IPS DF 6.9 (cell line): ENCODE results near the gene NPTXR.

Experiments used
- DNase-seq: peaks from one replicate; pipeline ENCODE4 v3.0.0-alpha.2; 2013; ENCODE audit warnings: low read depth, low spot score
- H3K27ac ChIP-seq: one replicate; pipeline ENCODE4 v1.5.1; 2013; ENCODE audit warnings: low read length, control low read depth
- H3K27me3 ChIP-seq: 2 replicates; pipeline ENCODE4 v1.6.1; 2013; ENCODE audit warnings: mild to moderate bottlenecking, low read length; ENCODE audit not compliant: control insufficient read depth, insufficient read depth
- H3K36me3 ChIP-seq: 2 replicates; pipeline ENCODE4 v1.6.1; 2013; ENCODE audit warnings: low read length; ENCODE audit not compliant: control insufficient read depth, insufficient read depth
- H3K4me1 ChIP-seq: 2 replicates; pipeline ENCODE4 v1.6.1; 2013; ENCODE audit warnings: low read length; ENCODE audit not compliant: control insufficient read depth, insufficient read depth
- H3K4me3 ChIP-seq: 2 replicates; pipeline ENCODE4 v1.5.1; 2013; ENCODE audit warnings: mild to moderate bottlenecking, low read length
- H3K9me3 ChIP-seq: 2 replicates; pipeline ENCODE4 v1.6.1; 2013; ENCODE audit warnings: low read length, inconsistent platforms; ENCODE audit not compliant: control insufficient read depth, insufficient read depth
- WGBS: extraction: QIAGEN DNeasy Blood & Tissue Kit; methylation state at CpG from one replicate; pipeline ENCODE4 v1.1.7; 2013; ENCODE audit warnings: mixed read lengths, missing lambda C conversion rate; ENCODE audit not compliant: insufficient read length, insufficient coverage; 5-methylcytosine and 5-hydroxymethylcytosine counted together

The NPTXR gene

GRCh38 chr22:38841211-38841610 lies 2.6 kb downstream of the NPTXR start:
- no peak for DNase-seq

DNA sequence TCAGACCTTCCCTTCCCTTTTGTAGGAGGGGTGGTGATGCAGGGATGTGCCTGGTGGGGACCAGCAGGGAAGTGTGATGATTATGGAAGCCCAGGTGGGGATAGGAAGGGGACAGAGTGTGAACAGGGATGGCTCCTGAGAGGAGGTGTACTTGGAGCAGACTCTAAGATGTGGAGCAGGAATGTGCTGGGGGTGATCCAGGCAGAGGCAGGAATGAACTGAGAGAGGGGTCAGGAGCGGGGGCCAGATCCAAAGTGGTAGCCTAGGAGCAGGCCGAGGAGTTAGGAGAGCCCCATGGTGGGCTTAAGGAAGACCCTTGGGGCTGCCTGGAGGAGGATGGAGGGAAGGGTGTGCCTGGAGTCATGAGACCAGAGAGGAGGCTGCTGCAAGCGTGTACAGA lies 3.7 kb downstream of the NPTXR start:
- Histone ChIP-seq H3K4me3 (no peak overlapping the region), H3K27me3 (peaks cover 19% of the 10 kb centered on the region), H3K27ac (no peak overlapping the region), H3K36me3 (no peaks in the 10 kb centered on the region; the same call in 1 of the 2 replicates), H3K9me3 (no peaks in the 10 kb centered on the region), H3K4me1 (peaks cover 5% of the 10 kb centered on the region)
- no peak for DNase-seq
- no CpG with 5 or more reads among the region's 3 CpGs for WGBS

More at GRCh38 chr22:38841211-38841610, 2.6 kb downstream of the NPTXR start:
- no CpG with 5 or more reads among the region's 7 CpGs for WGBS
- H3K4me1 ChIP-seq = no peaks in the 10 kb centered on the region; the same call in 1 of the 2 replicates
- H3K9me3 ChIP-seq = no peaks in the 10 kb centered on the region
- H3K4me3 ChIP-seq = no peak overlapping the region
- H3K27me3 ChIP-seq = peaks cover 22% of the 10 kb centered on the region
- no peaks in the 10 kb centered on the region; the same call in 1 of the 2 replicates for H3K36me3 ChIP-seq
- no peak overlapping the region for H3K27ac ChIP-seq

DNA sequence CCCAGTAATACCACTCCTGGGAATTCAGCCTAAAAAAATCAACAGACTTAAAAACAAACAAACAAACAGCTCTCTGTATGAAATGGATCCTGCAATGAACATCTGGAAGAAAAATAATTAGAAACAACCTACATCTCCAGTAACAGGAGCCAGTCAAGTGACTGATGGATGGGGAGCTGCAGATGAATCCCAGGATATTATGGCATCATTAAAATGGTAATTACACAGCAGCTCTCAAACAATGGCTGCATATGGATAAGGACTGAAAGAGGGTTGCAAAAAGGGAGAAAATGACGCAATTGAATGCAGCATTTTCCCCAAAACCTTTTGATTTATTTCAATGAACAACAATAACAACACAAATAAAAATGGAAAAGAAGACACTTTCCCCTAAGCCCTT lies 4.1 kb downstream of the NPTXR start:
- Histone ChIP-seq H3K27me3 (peaks cover 15% of the 10 kb centered on the region), H3K9me3 (no peaks in the 10 kb centered on the region), H3K4me1 (peaks cover 5% of the 10 kb centered on the region), H3K4me3 (no peak overlapping the region), H3K27ac (no peak overlapping the region), H3K36me3 (no peaks in the 10 kb centered on the region; the same call in 1 of the 2 replicates)
- no peak for DNase-seq
- no CpG with 5 or more reads among the region's 1 CpG for WGBS

GRCh38 chr22:38837414-38837928 lies 6.4 kb downstream of the NPTXR start:
- H3K36me3 ChIP-seq = no peaks in the 10 kb centered on the region; the same call in 1 of the 2 replicates
- no CpG with 5 or more reads among the region's 6 CpGs for WGBS
- no peaks in the 10 kb centered on the region for H3K9me3 ChIP-seq
- no peak overlapping the region for H3K4me3 ChIP-seq
- H3K4me1 ChIP-seq = peaks cover 5% of the 10 kb centered on the region
- H3K27me3 ChIP-seq = peaks cover 6% of the 10 kb centered on the region
- DNase-seq = no peak
- no peak overlapping the region for H3K27ac ChIP-seq

DNA sequence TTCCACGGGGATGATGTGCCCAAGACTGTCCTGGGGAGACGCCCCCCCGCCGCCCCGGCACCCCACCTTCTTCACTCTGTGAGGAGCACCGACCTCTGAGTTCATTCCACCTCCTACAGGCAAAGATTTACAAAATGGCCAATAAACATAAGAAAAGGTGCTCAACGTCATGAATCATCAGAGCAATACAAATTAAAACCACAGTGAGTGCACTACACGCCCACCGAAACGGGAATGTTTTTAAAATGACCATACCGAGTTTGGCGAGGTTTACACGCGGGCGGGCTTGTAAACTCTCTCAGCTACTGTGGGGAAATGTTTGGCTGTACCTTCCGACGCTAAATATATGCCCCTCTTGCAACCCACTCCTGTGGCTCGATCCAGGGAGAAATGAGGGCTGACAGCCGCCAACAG lies 7.9 kb downstream of the NPTXR start:
- H3K36me3 ChIP-seq = no peaks in the 10 kb centered on the region
- no peaks in the 10 kb centered on the region for H3K9me3 ChIP-seq
- DNase-seq = no peak
- H3K27me3 ChIP-seq = no peaks in the 10 kb centered on the region
- WGBS = no CpG with 5 or more reads among the region's 19 CpGs
- no peak overlapping the region for H3K27ac ChIP-seq
- peaks cover 5% of the 10 kb centered on the region for H3K4me1 ChIP-seq
- no peak overlapping the region for H3K4me3 ChIP-seq

- Histone ChIP-seq H3K4me3 (no peak overlapping the region), H3K27ac (no peak overlapping the region), H3K9me3 (no peaks in the 10 kb centered on the region), H3K4me1 (peaks cover 5% of the 10 kb centered on the region), H3K36me3 (no peaks in the 10 kb centered on the region), H3K27me3 (no peaks in the 10 kb centered on the region)
- WGBS = no CpG with 5 or more reads among the region's 5 CpGs
- DNase-seq = no peak
Observed at GRCh38 chr22:38834991-38835390, 8.8 kb downstream of the NPTXR start.

DNA sequence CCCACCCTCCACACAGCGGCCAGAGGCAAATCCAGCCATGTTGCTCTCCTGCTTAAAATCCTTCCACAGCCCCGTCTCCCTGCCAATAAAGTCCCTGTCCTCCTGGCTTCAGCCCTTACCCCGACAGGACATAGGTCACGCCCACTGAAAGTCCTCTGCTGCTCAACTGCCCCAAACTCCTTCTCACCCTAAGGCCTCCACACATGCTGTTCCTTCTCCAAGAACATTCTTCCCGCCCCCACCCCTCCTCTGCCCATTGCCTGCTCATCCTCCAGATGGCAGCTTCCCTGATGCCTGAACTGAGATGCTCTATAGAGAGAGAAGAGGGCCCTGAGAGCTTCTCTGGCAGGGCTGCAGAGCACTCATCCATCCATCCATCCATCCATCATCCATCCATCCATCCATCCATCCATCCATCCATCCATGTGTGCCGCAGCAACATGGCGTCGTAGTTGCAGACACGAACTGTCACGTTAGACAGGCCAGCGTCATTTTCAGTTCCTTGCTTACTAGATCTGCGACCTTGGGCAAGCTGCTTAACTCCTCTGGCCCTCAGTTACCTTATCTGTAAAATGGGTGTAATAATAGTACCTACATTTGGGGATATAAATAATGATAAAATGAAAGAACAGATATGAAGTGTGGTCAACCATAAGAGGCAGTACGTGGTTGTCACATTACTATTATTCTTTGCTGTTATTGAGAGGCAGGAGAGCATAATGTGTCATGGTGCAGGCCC lies 9.4 kb downstream of the NPTXR start:
- Histone ChIP-seq H3K27ac (no peak overlapping the region), H3K4me1 (peaks cover 5% of the 10 kb centered on the region), H3K9me3 (no peaks in the 10 kb centered on the region), H3K4me3 (no peak overlapping the region), H3K36me3 (no peaks in the 10 kb centered on the region), H3K27me3 (no peaks in the 10 kb centered on the region)
- no CpG with 5 or more reads among the region's 13 CpGs for WGBS
- no peak for DNase-seq

GRCh38 chr22:38833061-38833460 lies 10.8 kb downstream of the NPTXR start:
- no peak for DNase-seq
- no peak overlapping the region for H3K4me3 ChIP-seq
- H3K36me3 ChIP-seq = no peaks in the 10 kb centered on the region
- H3K4me1 ChIP-seq = peaks cover 5% of the 10 kb centered on the region
- H3K9me3 ChIP-seq = no peaks in the 10 kb centered on the region
- no peaks in the 10 kb centered on the region for H3K27me3 ChIP-seq
- H3K27ac ChIP-seq = no peak overlapping the region
- no CpG with 5 or more reads among the region's 3 CpGs for WGBS

GRCh38 chr22:38832005-38832978 lies 11.5 kb downstream of the NPTXR start:
- Histone ChIP-seq H3K27ac (no peak overlapping the region), H3K36me3 (no peaks in the 10 kb centered on the region), H3K27me3 (no peaks in the 10 kb centered on the region), H3K9me3 (no peaks in the 10 kb centered on the region), H3K4me1 (peaks cover 5% of the 10 kb centered on the region), H3K4me3 (no peak overlapping the region)
- DNase-seq = no peak
- no CpG with 5 or more reads among the region's 30 CpGs for WGBS

- Histone ChIP-seq H3K9me3 (no peaks in the 10 kb centered on the region), H3K4me1 (peaks cover 5% of the 10 kb centered on the region), H3K36me3 (no peaks in the 10 kb centered on the region), H3K27ac (no peak overlapping the region), H3K4me3 (no peak overlapping the region), H3K27me3 (no peaks in the 10 kb centered on the region)
- no CpG with 5 or more reads among the region's 16 CpGs for WGBS
- no peak for DNase-seq
Observed at GRCh38 chr22:38831166-38831945, 12.5 kb downstream of the NPTXR start.
